A549 (cell line): ENCODE results near the gene NCAM2. TPM values are rescaled to one million over a fixed set of nuclear protein-coding genes. Genes with fewer than 3 reads are reported as not detected.

ENCODE experiments used
- ATAC-seq, 2 experiments: fragments of 200-7000 bp in 1 of 2; fragments of >200 bp in 1 of 2; cut with Nextera tagmentation in 1 of 2; cut with Tn5 transposase in 1 of 2; 3 replicates each; pipeline versions ENCODE4 v1.8.0 to v1.9.1; 2018 to 2020; ENCODE audit warnings: mild to moderate bottlenecking in 1 of 2, moderate library complexity in 1 of 2
- CTCF ChIA-PET: fragments of 300-600 bp; sonication (Branson Sonifier 250); formaldehyde crosslinking; extraction: SDS; loops from one replicate; lab custom pipeline; 2021; ENCODE audit warnings: antibody characterized with exemption, inconsistent platforms; lab: Yijun Ruan, JAX
- POLR2A ChIA-PET: fragments of 350-600 bp; formaldehyde crosslinking; extraction: SDS; loops from one replicate; lab custom pipeline; 2021; ENCODE audit warnings: antibody characterized with exemption, inconsistent platforms; lab: Yijun Ruan, JAX
- DNase-seq, 2 experiments: peaks; one replicate each; pipeline versions ENCODE4 v3.0.0 to v3.0.0-alpha.2; 2011 to 2016; ENCODE audit warnings: low read depth in 1 of 2, low spot score in 1 of 2
- FAIRE-seq: peaks from 2 replicates; lab custom pipeline; 2011; peaks lifted over from hg19 to GRCh38; lab: Jason Lieb, UNC
- H3K27ac ChIP-seq, 2 experiments: fragments of >200 bp; sonication (Bioruptor Twin); formaldehyde crosslinking; 3 replicates each; pipeline ENCODE4 v1.5.1; 2016 to 2017
- H3K4me1 ChIP-seq: fragments of >200 bp; sonication (Bioruptor Twin); formaldehyde crosslinking; 3 replicates; pipeline ENCODE4 v1.6.1; 2016
- H3K4me2 ChIP-seq: fragments of >200 bp; sonication (Bioruptor Twin); formaldehyde crosslinking; 3 replicates; pipeline ENCODE4 v1.6.1; 2016
- H3K4me3 ChIP-seq: fragments of >200 bp; sonication (Bioruptor Twin); formaldehyde crosslinking; 3 replicates; pipeline ENCODE4 v1.5.1; 2016
- H3K9me3 ChIP-seq: fragments of >200 bp; sonication (Bioruptor Twin); formaldehyde crosslinking; 3 replicates; pipeline ENCODE4 v1.6.1; 2016
- ATOH8 ChIP-seq: fragments of 250-450 bp; sonication (Bioruptor Pico); IDR thresholded peaks from 2 replicates; pipeline ENCODE4 v1.5.0; 2020; ENCODE audit warnings: low read depth, mild to moderate bottlenecking, moderate library complexity
- BCL3 ChIP-seq: fragments of >200 bp; sonication (Bioruptor Twin); formaldehyde crosslinking; IDR thresholded peaks from 3 replicates; pipeline ENCODE4 v1.6.1; 2016
- CEBPB ChIP-seq, 2 experiments: fragments of >200 bp in 1 of 2; sonication (Bioruptor Twin) in 1 of 2; formaldehyde crosslinking in 1 of 2; IDR thresholded peaks; 2 replicates each; pipeline ENCODE4 v1.6.1; 2012 to 2016
- EHF ChIP-seq: fragments of 250-450 bp; sonication (Bioruptor Pico); IDR thresholded peaks from 2 replicates; pipeline ENCODE4 v1.5.0; 2020; ENCODE audit warnings: mild to moderate bottlenecking
- EHMT2 ChIP-seq: fragments of 200-600 bp; sonication (generic); IDR thresholded peaks from 2 replicates; pipeline ENCODE4 v1.6.1; 2016; ENCODE audit warnings: antibody characterized with exemption, low read depth, mild to moderate bottlenecking, moderate library complexity
- ELK1 ChIP-seq: fragments of 150-350 bp; IDR thresholded peaks from 2 replicates; pipeline ENCODE4 v1.6.1; 2014; ENCODE audit warnings: low read depth, mild to moderate bottlenecking, low read length
- ESRRA ChIP-seq: fragments of 150-350 bp; IDR thresholded peaks from 2 replicates; pipeline ENCODE4 v1.6.1; 2014; ENCODE audit warnings: mild to moderate bottlenecking, low read length, borderline replicate concordance
- FOSL2 ChIP-seq, 2 experiments: fragments of 450-650 bp in 1 of 2; fragments of >200 bp in 1 of 2; sonication (Bioruptor Twin) in 1 of 2; formaldehyde crosslinking; IDR thresholded peaks; 2 replicates each; pipeline versions ENCODE4 v1.5.0 to v1.6.1; 2016 to 2020; ENCODE audit warnings: mild to moderate bottlenecking in 1 of 2, moderate library complexity in 1 of 2
- FOXS1 ChIP-seq: fragments of 250-450 bp; sonication (Bioruptor Pico); IDR thresholded peaks from 2 replicates; pipeline ENCODE4 v1.5.0; 2020; ENCODE audit warnings: mild to moderate bottlenecking, moderate library complexity
- GATA3 ChIP-seq: IDR thresholded peaks from 2 replicates; pipeline ENCODE4 v1.6.1; 2012; ENCODE audit warnings: borderline replicate concordance
- HES2 ChIP-seq: fragments of >200 bp; sonication (Bioruptor Twin); formaldehyde crosslinking; IDR thresholded peaks from 2 replicates; pipeline ENCODE4 v1.6.1; 2016
- HEYL ChIP-seq: fragments of 250-450 bp; sonication (Bioruptor Pico); IDR thresholded peaks from 2 replicates; pipeline ENCODE4 v1.8.0; 2021; ENCODE audit warnings: mild to moderate bottlenecking, moderate library complexity
- HOXB5 ChIP-seq: fragments of 250-450 bp; sonication (Bioruptor Pico); IDR thresholded peaks from 2 replicates; pipeline ENCODE4 v1.5.0; 2020; ENCODE audit warnings: mild to moderate bottlenecking, moderate library complexity
- JUN ChIP-seq, 2 experiments: fragments of >200 bp; sonication (Bioruptor Twin); formaldehyde crosslinking; IDR thresholded peaks; 2 replicates in 1 of 2; 3 replicates in 1 of 2; pipeline ENCODE4 v1.6.1; 2016 to 2017
- KDM1A ChIP-seq: fragments of 200-600 bp; sonication (generic); IDR thresholded peaks from 2 replicates; pipeline ENCODE4 v1.6.1; 2016; ENCODE audit warnings: low read depth, mild to moderate bottlenecking
- MAFK ChIP-seq: fragments of 450-650 bp; IDR thresholded peaks from 2 replicates; pipeline ENCODE4 v1.6.1; 2014; ENCODE audit not compliant: partially characterized antibody
- MAZ ChIP-seq: fragments of 150-350 bp; IDR thresholded peaks from 2 replicates; pipeline ENCODE4 v1.6.1; 2014; ENCODE audit warnings: antibody characterized with exemption, low read depth, low read length, borderline replicate concordance
- NFE2L2 ChIP-seq: fragments of 150-350 bp; conservative IDR thresholded peaks from 2 replicates; pipeline ENCODE4 v1.6.1; 2014; ENCODE audit warnings: low read length
- POLR2A ChIP-seq: IDR thresholded peaks from 2 replicates; pipeline ENCODE4 v1.6.1; 2012; ENCODE audit warnings: mild to moderate bottlenecking, low read length
- POLR2AphosphoS2 ChIP-seq: conservative IDR thresholded peaks from 2 replicates; pipeline ENCODE4 v1.6.1; 2012; ENCODE audit warnings: low read length, improper control_type of control experiment, inconsistent platforms
- RAD21 ChIP-seq, 2 experiments: fragments of >200 bp in 1 of 2; sonication (Bioruptor Twin) in 1 of 2; formaldehyde crosslinking in 1 of 2; IDR thresholded peaks in 1 of 2; conservative IDR thresholded peaks in 1 of 2; 2 replicates in 1 of 2; 3 replicates in 1 of 2; pipeline ENCODE4 v1.6.1; 2012 to 2018; ENCODE audit warnings: inconsistent platforms in 1 of 2
- RARB ChIP-seq: fragments of 250-450 bp; sonication (Bioruptor Pico); IDR thresholded peaks from 2 replicates; pipeline ENCODE4 v1.8.0; 2021; ENCODE audit warnings: mild to moderate bottlenecking, moderate library complexity
- RNF2 ChIP-seq: fragments of 200-600 bp; sonication (generic); IDR thresholded peaks from 2 replicates; pipeline ENCODE4 v1.6.1; 2016; ENCODE audit warnings: low read depth, mild to moderate bottlenecking, antibody characterized with exemption, moderate library complexity, borderline replicate concordance
- TFCP2L1 ChIP-seq: fragments of 250-450 bp; sonication (Bioruptor Pico); IDR thresholded peaks from 2 replicates; pipeline ENCODE4 v1.5.0; 2021; ENCODE audit warnings: mild to moderate bottlenecking
- TP53 ChIP-seq: fragments of 250-450 bp; sonication (Bioruptor Pico); IDR thresholded peaks from 2 replicates; pipeline ENCODE4 v1.5.0; 2021; ENCODE audit warnings: mild to moderate bottlenecking, moderate library complexity
- ZC3H11A ChIP-seq: fragments of 450-650 bp; IDR thresholded peaks from 2 replicates; pipeline ENCODE4 v1.6.1; 2014; ENCODE audit warnings: antibody characterized with exemption, mild to moderate bottlenecking
- ZFP36 ChIP-seq: fragments of 450-650 bp; IDR thresholded peaks from 2 replicates; pipeline ENCODE4 v1.6.1; 2014; ENCODE audit warnings: borderline replicate concordance; ENCODE audit not compliant: partially characterized antibody
- ZNF302 ChIP-seq: fragments of 250-450 bp; sonication (Bioruptor Pico); IDR thresholded peaks from 2 replicates; pipeline ENCODE4 v1.9.0; 2021; ENCODE audit warnings: inconsistent platforms, mild to moderate bottlenecking, moderate library complexity
- WGBS: methylation state at CpG from one replicate; pipeline ENCODE4 v1.1.6; 2017; ENCODE audit errors: missing lambda C conversion rate; 5-methylcytosine and 5-hydroxymethylcytosine counted together
- polyA plus RNA-seq, 4 experiments: library from polyadenylated mRNA; depleted of rRNA in 3 of 4; stranded (reverse); fragments of >200 nt; fragmentation: RNase III in 1 of 4; extraction: RNeasy Plus Mini Kit Qiagen cat#74134 plus additional on column Dnase treatment in 1 of 4; gene quantifications; 2 replicates in 3 of 4; 3 replicates in 1 of 4; pipeline ENCODE4 v1.2.3, GENCODE V29; 2011 to 2017

NCAM2 gene
- polyA plus RNA-seq, 2 of the 4 experiments (the other 2 are of a cell fraction) = not detected

GRCh38 chr21:21137986-21138385 is 139.8 kb downstream of the NCAM2 start:
- no peaks in the 10 kb centered on the region for H3K4me1 ChIP-seq
- H3K9me3 ChIP-seq = no peaks in the 10 kb centered on the region
- WGBS = 0% methylated on average over 2 of the region's 2 CpGs
- ChIA-PET CTCF (no interaction called here), POLR2A (no interaction called here)
- FAIRE-seq (no peak), ATAC-seq (no peak), DNase-seq (no peak)
- H3K4me2 ChIP-seq = no peak overlapping the region
- no peak overlapping the region for H3K27ac ChIP-seq
- no peak overlapping the region for H3K4me3 ChIP-seq
- TF ChIP-seq ZNF302 (CRISPR knock-in tag) (no peak), ELK1 (no peak), RARB (CRISPR knock-in tag) (no peak), HES2 (no peak), HEYL (CRISPR knock-in tag) (no peak), POLR2AphosphoS2 (no peak), POLR2A (no peak), ZC3H11A (no peak), KDM1A (no peak), EHF (CRISPR knock-in tag) (no peak), ZFP36 (no peak)

GRCh38 chr21:21146587-21147373 is 148.6 kb downstream of the NCAM2 start:
- no peak for DNase-seq
- TF ChIP-seq FOSL2 (IDR thresholded peaks at IDR 0.05) (no peak), FOSL2 (CRISPR knock-in tag; IDR thresholded peaks at IDR 0.05) (no peak), RARB (CRISPR knock-in tag) (no peak), JUN (IDR thresholded peaks at IDR 0.05) (no peak), ATOH8 (CRISPR knock-in tag) (no peak), NFE2L2 (no peak), POLR2AphosphoS2 (no peak), RNF2 (no peak), TP53 (CRISPR knock-in tag) (no peak), MAZ (no peak), HOXB5 (CRISPR knock-in tag) (no peak), GATA3 (no peak)
- TF ChIP-seq, all 56 proteins: peak for 0
- H3K4me2 ChIP-seq = no peak overlapping the region
- H3K27ac ChIP-seq = no peak overlapping the region
- H3K4me1 ChIP-seq = no peaks in the 10 kb centered on the region
- WGBS = 54% methylated on average over 25 of the region's 25 CpGs
- no peak overlapping the region for H3K4me3 ChIP-seq
- ATAC-seq (no peak), FAIRE-seq (no peak)
- CTCF ChIA-PET = no interaction called here
- no peaks in the 10 kb centered on the region for H3K9me3 ChIP-seq
- POLR2A ChIA-PET = no interaction called here

GRCh38 chr21:21147374-21147745 is 149.2 kb downstream of the NCAM2 start:
- WGBS = 22% methylated on average over 4 of the region's 4 CpGs
- Histone ChIP-seq H3K4me3 (no peak overlapping the region), H3K9me3 (no peaks in the 10 kb centered on the region), H3K4me2 (no peak overlapping the region), H3K27ac (no peak overlapping the region), H3K4me1 (no peaks in the 10 kb centered on the region)
- ATAC-seq = no peak
- ChIA-PET CTCF (no interaction called here), POLR2A (no interaction called here)
- FAIRE-seq = no peak
- TF ChIP-seq CEBPB (IDR thresholded peaks at IDR 0.05) = no peak
- TF ChIP-seq MAFK = no peak
- TF ChIP-seq RAD21 (conservative IDR thresholded peaks at IDR 0.05 in 1 of 2, IDR thresholded peaks at IDR 0.05 in 1 of 2) = no peak
- TF ChIP-seq ZNF302 (CRISPR knock-in tag) = no peak
- TF ChIP-seq TFCP2L1 (CRISPR knock-in tag) = no peak
- TF ChIP-seq MAZ = no peak
- TF ChIP-seq BCL3 = no peak
- TF ChIP-seq ATOH8 (CRISPR knock-in tag) = no peak
- TF ChIP-seq EHMT2 = no peak
- TF ChIP-seq POLR2AphosphoS2 = no peak
- TF ChIP-seq FOXS1 (CRISPR knock-in tag) = no peak
- TF ChIP-seq ESRRA = no peak
- no peak for DNase-seq
